ENCODE measurements around the gene SAP30L.

SAP30L gene

GRCh38 chr5:154509784-154510555 is 64.2 kb downstream of the SAP30L start:
- no peak for DNase-seq (ENCODE audit: low spot score)
